ENCODE results near the gene TSEN15. TPM values are rescaled to one million over a fixed set of nuclear protein-coding genes. Genes with fewer than 3 reads are reported as not detected.

Gene TSEN15
- total RNA-seq, 1 donor from 2014 or later = 61.2 TPM

- TF ChIP-seq CTCF (IDR thresholded peaks at IDR 0.05) = no peak
- H3K4me3 Mint-ChIP-seq = no peak overlapping the region
- H3K36me3 Mint-ChIP-seq (ENCODE audit: low read depth) = no peaks in the 10 kb centered on the region
- peaks cover 12% of the 10 kb centered on the region for H3K27me3 Mint-ChIP-seq
- H3K9me3 Mint-ChIP-seq = no peaks in the 10 kb centered on the region
- no peak for ATAC-seq (ENCODE audit: low read depth)
- H3K27ac Mint-ChIP-seq = no peak overlapping the region
- intact Hi-C loops (cut with micrococcal nuclease) = no loop called here
- CTCF ChIA-PET = no interaction called here
- H3K4me1 Mint-ChIP-seq = no peaks in the 10 kb centered on the region
- POLR2A ChIA-PET = no interaction called here
- DNase-seq = no peak
Measured at GRCh38 chr1:184019069-184019468, 32.5 kb upstream of the TSEN15 start.

- ChIA-PET POLR2A (no interaction called here), CTCF (no interaction called here)
- Mint-ChIP-seq H3K36me3 (ENCODE audit: low read depth) (no peaks in the 10 kb centered on the region), H3K4me1 (no peaks in the 10 kb centered on the region), H3K4me3 (no peak overlapping the region), H3K27ac (no peak overlapping the region), H3K9me3 (no peaks in the 10 kb centered on the region), H3K27me3 (peaks cover 10% of the 10 kb centered on the region)
- DNase-seq (no peak), ATAC-seq (ENCODE audit: low read depth) (no peak)
- no peak for TF ChIP-seq CTCF (IDR thresholded peaks at IDR 0.05)
- intact Hi-C loops (cut with micrococcal nuclease) = no loop called here
Measured at GRCh38 chr1:184019506-184019905, 32.0 kb upstream of the TSEN15 start.

GRCh38 chr1:184020328-184020727, 31.2 kb upstream of the TSEN15 start:
- ATAC-seq (ENCODE audit: low read depth) (no peak), DNase-seq (no peak)
- Mint-ChIP-seq H3K27me3 (peaks cover 6% of the 10 kb centered on the region), H3K4me3 (no peak overlapping the region), H3K36me3 (ENCODE audit: low read depth) (no peaks in the 10 kb centered on the region), H3K27ac (no peak overlapping the region), H3K9me3 (no peaks in the 10 kb centered on the region), H3K4me1 (no peaks in the 10 kb centered on the region)
- intact Hi-C loops (cut with micrococcal nuclease) = no loop called here
- TF ChIP-seq CTCF (IDR thresholded peaks at IDR 0.05) = no peak
- CTCF ChIA-PET = no interaction called here
- POLR2A ChIA-PET = no interaction called here

GRCh38 chr1:184020855-184021254, 30.7 kb upstream of the TSEN15 start:
- no peak for TF ChIP-seq CTCF (IDR thresholded peaks at IDR 0.05)
- intact Hi-C loops (cut with micrococcal nuclease) = no loop called here
- Mint-ChIP-seq H3K27me3 (peaks cover 6% of the 10 kb centered on the region), H3K4me1 (no peaks in the 10 kb centered on the region), H3K9me3 (no peaks in the 10 kb centered on the region), H3K4me3 (no peak overlapping the region), H3K27ac (no peak overlapping the region), H3K36me3 (ENCODE audit: low read depth) (no peaks in the 10 kb centered on the region)
- DNase-seq = no peak
- CTCF ChIA-PET = no interaction called here
- POLR2A ChIA-PET = no interaction called here
- ATAC-seq (ENCODE audit: low read depth) = no peak

- H3K27me3 Mint-ChIP-seq = peaks cover 6% of the 10 kb centered on the region
- DNase-seq (no peak), ATAC-seq (ENCODE audit: low read depth) (no peak)
- no peak overlapping the region for H3K4me3 Mint-ChIP-seq
- no peaks in the 10 kb centered on the region for H3K9me3 Mint-ChIP-seq
- no peaks in the 10 kb centered on the region for H3K36me3 Mint-ChIP-seq (ENCODE audit: low read depth)
- ChIA-PET POLR2A (no interaction called here), CTCF (no interaction called here)
- no peak for TF ChIP-seq CTCF (IDR thresholded peaks at IDR 0.05)
- intact Hi-C loops (cut with micrococcal nuclease) = no loop called here
- no peak overlapping the region for H3K27ac Mint-ChIP-seq
- no peaks in the 10 kb centered on the region for H3K4me1 Mint-ChIP-seq
Measured at GRCh38 chr1:184021728-184022127, 29.8 kb upstream of the TSEN15 start.
